UCSD-AML1 (cell line): ENCODE results near the gene CTIF.
A peak's percentile ranks its signal among the peaks of the same experiment; 100 is the strongest.

ENCODE experiments used
- DNase-seq: peaks from one replicate; lab custom pipeline; 2025; ENCODE audit not compliant: unreplicated experiment; lab: John Stamatoyannopoulos, UW

Gene CTIF

GRCh38 chr18:48742304-48742703, 203.5 kb downstream of the CTIF start:
- DNase-seq = no peak

DNA sequence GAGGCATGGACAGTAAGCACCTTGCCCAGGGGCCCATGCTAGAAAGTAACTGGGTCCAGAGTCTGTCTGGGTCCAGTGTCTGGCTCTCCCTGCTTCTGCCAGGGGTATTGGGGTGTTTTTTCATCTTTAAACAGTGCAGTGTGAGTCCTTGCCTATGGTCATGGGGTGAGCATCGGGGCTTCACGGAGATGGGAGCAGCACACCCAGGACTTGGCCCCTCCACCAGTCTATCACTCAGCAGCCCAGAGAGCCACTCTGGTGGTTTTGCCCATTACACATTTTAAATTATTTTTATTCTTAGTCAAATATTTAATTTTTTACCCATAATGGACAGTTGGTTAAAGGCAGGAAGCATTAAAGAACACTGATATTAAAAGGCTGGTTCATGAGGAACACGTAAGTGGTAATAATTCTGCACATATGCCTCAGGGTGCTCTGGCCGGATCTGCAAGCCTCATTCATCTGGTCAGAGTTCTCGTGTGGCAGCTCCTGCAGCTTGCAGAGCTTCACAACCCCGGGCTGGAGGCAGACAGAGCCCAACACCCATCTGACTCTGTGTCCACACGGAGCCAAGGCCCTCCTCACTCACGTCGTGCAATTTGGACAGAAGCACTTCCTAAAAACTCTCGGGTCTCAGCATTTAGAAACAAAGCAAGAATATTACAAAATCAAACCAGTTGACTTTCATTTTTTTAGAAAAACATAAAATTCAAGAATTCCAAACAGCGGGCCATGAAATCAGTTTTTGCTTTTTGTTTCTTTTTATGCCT, 204.1 kb downstream of the CTIF start:
- DNase-seq = no peak

DNA sequence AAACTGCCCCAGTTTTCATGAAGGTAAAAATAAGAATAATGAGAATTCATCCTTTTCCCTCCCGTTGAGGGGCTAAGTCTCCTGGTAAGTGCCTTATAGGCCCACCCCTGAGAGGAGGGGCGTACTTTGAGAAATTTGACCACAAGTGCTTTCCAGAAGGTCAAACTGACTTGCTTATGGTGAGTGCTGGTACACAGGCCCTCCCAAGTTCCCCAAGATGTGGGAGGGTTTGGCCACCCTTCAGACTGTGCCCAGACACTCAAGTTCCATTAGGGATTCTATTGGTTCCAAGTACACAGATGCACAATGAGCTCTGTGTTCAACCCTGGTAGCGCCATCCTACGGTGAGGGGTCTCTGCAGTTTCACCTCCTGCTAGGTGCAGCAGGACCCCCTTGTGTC, 205.1 kb downstream of the CTIF start:
- DNase-seq = no peak

DNA sequence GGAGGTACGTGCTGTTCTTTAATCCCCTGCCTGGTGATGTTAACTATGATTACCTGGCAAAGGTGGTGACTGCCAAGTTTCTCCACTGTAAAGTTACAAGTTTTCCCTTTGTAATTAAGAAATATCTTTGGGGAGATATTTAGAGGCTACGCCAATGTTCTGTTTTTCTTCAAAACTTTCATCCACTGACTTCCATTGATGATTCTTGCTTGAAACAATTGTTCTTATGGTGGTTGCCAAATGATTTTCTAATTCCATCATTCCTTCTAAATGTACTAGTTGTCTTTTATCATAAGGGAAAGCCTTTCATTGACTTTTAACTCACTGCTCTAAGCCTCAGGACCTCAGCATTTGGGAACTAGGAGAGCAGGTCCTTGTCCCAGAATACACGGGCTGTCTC, 206.5 kb downstream of the CTIF start:
- no peak for DNase-seq

GRCh38 chr18:48749768-48750167, 210.9 kb downstream of the CTIF start:
- no peak for DNase-seq

DNA sequence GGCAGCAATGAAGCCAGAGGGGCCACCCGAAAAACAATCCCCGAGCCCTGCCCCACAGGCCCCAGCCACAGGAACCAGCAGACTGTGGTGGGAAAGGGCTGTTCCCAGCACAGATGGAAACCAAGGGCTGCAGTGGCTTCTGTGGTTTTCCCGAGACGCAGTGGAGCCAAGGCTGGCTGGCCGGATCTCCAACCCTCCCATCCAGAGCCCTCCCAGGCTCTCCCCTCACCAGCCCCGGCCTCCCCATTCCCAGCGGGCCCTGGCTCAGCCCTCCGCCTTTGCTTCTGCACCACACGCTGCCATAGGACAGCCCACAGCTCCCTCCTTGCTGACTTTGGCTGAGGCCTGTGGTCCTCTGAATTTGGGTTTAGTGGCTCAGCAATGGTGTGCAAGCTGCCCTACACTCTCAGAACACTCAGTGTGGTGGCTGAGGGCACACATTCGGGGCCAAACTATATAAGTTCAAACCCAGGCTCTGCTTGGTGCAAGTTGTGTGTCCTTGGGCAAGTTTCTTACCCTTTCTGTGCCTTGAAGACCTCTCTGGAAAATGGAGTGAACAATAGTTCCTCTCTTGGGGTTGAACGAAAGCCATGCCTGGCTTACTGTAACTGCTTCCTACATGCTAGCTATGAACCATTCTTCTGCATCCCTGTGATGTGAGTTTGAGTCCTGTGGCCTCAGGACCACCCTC, 211.8 kb downstream of the CTIF start:
- DNase-seq = peak; percentile 86

DNA sequence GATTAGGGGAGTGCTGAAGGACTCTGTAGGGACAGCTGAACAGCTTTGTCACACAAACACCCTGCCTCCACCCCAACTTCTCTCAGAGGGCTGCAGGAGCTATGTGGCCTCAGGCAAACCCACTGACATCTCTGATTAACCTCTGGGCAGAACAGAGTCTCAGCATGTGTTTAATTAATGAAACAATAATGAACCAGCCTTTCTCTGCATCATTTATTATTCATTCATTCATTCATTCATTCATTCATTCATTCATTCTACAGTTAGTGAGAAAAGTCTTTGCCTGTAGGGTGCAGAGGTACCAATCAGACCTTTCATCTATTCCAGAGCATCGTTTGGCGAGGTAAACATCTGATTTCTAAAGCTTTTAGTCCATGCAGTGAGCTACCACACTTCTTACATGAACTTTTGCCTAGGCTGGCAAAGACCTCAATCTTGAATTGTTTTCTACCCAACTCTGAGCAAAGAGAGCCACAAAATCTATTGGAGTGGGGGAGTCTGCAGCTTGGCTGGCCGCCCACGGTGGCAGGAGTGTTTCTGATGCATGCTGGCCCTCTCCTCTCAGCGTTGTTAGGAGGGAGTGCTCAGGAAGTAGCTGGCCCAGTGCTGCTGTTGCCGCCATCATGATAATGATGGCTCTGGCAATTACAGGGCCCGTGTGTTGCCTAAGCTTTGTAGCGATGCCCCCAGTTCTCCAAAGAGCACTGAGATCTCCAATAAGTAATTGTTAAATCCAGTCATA, 213.1 kb downstream of the CTIF start:
- DNase-seq = no peak

GRCh38 chr18:48752478-48752877, 213.6 kb downstream of the CTIF start:
- DNase-seq = no peak

DNA sequence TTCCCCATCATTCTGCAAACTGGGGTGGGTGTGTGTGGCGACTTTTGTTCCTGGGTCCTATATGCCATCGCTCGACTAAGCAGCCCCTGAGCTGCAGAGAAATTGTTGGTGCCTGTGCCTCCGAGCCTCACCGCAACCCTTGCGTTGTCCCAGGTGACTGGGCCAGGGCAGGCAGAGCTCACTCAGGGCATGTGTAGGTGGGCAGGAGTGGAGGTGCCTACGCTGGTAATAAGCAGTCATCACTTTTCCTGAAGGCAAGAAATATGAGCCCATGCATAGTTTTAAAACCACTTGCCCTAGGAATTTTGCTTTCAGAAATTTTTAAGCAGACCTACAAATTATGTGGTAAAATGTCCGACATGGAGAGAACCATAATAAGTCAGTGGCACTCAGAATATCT, 214.1 kb downstream of the CTIF start:
- no peak for DNase-seq

DNA sequence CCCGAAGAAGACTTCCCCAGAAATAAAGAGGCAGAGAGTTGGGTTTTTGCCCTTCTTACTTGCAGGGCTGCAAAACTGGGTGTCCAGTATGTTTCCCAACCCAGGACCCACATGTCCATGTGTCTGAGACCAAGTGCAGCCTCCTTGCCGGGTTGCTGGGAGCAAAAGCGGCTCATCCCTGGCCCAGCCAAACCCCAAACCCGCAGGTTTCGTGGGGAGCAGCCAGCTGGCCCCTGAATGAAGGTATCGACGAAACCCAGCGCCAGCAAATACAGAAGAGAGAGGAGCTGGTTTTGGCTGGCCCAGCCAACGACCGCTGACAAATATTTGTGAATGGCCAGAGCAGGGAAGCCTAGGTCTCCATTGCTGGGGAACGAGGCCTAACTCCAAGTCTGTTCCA, 214.9 kb downstream of the CTIF start:
- DNase-seq = no peak

- no peak for DNase-seq
Measured at GRCh38 chr18:48754559-48754958, 215.7 kb downstream of the CTIF start.

DNA sequence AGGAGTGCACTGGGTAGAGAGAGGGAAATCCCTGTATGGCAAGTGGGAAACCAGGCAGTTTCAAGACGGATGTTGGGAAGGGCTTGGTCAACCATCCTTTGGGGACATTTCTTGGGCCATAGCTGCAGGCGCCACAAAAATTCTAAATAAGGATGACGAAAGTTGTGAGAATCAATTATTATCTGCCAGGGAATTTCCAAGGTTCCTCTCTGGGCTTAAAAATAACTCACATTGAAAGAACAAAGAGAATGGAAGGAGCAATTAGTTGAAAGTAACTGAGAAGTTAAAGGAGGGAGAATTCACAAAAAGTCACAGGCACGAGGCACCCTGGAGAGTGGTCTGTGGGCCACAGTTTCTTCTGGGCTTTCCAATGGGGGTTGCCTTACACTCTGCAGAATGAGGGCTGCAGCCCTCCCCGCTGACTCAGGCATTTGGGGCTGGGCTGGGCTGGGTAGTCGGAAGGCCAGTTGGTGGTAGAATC, 216.2 kb downstream of the CTIF start:
- DNase-seq = no peak

DNA sequence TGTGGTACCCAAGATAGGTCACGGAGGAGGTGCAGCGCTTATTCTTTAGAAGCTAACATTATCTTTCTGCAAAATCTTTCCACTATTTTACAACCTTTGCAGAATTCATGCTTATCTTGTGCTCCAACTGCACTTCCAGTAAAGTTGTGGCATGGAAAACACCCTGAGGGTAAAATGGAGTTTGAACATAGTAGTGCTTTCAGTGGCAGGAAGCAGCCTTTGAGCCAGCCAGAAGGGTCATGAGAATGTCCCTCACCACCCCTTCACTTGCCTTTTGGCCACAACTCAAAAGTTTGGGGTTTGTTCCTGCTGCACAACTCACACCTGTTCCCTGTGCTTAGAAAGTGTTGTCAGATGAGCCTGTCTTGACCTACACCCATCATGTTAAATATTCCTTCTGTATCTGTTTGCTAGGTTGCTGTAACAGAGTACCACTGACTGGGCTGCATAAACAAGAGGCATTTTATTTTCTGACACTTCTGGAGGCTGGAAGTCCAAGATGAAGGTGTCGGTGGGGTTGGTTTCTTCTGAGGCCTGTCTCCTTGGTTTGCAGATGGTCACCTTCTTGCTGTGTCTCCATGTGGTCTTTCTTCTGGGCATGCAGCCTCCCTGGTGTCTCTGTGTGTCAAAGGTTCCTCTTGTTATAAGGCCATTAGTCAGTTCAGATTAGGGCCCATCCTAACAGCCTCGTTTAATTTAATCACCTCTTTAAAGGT, 217.8 kb downstream of the CTIF start:
- DNase-seq = no peak

- no peak for DNase-seq
Measured at GRCh38 chr18:48757367-48757766, 218.5 kb downstream of the CTIF start.

DNA sequence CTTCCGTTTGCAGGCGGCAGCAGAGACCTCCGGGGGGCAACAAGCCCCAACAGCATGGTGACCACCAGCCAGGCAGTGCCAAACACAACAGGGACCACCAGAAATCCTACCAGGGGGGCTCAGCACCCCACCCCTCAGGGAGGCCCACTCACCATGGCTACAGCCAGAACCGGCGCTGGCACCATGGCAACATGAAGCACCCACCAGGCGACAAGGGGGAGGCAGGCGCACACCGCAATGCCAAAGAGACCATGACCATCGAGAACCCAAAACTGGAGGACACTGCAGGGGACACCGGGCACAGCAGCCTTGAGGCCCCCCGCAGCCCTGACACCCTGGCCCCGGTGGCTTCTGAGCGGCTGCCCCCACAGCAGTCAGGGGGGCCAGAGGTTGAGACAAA, 219.1 kb downstream of the CTIF start:
- DNase-seq = no peak

DNA sequence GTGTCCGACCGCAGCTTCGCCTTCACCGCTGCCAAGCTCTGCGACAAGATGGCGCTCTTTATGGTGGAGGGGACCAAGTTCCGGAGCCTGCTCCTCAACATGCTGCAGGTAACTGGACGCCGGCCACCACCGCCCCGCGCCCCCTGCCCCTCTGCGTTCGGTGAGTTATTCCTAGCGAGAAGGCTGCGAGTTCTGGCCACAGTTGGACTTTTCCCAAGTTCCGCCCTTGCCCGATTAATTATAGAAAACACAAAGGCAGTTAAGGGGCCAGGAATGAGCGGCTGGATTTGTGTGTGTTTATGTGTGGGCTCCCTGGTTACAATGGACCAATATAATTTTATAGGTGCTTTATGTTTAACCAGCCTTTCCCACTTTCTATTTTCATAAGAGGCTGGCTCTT, 222.8 kb downstream of the CTIF start:
- no peak for DNase-seq

DNA sequence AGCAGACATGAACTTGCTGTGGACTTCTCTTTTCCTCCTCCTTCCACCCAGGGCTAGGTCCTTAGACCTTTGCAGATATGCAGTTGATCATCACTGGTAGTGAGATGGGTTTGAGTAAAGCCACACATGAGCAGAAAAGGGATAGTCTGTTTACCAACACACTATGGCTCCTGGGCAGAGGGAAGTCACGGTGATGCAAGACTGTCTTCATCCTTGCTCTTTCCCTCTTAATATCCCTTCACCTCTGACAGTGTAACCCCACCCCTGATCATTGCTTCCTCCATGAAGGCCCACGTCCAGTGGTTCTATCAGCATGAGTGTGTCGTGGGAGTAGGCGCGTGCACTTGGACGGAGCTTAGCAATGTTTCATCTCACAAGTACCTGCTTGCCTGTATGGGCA, 223.2 kb downstream of the CTIF start:
- no peak for DNase-seq

- DNase-seq = no peak
Measured at GRCh38 chr18:48762836-48763718, 224.2 kb downstream of the CTIF start.

DNA sequence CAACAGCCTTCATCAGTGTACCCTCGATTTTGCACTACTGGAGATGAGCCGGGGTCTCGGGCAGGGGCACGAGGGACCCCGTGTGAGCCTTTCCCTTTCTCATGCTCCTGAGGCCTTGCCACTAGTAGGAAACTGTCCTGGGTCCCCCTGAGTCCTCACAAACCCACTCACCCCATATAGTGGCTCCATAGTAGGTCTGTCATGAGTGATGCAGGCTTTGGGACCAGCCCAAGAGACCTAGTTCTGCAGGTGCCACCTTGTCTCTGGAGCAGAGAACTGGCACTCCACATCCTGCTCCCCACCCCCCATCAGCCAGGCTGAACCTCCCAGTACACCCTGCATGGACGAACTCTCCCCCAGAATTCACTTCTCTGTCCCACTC, 224.9 kb downstream of the CTIF start:
- DNase-seq = no peak

DNA sequence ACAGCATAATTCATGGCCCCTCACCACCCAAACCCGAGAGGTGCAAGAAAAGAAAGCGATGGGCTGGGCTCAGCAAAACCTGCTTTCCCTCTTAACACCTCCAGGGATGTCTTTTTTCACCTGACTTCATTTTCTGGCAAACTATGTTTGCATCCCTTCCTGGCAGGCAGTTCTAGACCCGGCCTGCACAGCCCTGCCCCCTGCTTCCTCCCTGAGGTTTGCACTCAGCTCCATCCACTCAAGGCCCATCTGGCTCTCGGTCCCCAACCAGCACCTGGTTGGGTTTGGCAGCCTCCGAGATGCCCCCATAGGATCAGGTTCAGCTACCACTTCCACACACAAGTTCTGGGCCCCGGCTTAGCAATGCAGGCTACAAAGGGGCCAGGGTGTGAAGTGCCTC, 226.2 kb downstream of the CTIF start:
- DNase-seq = peak; percentile 36
